Activated CD8-positive, alpha-beta T cell treated with anti-CD3 and anti-CD28 coated beads for 36 hours (primary cell): ENCODE results near the gene LRRC3C. TPM values are rescaled to one million over a fixed set of nuclear protein-coding genes. Genes with fewer than 3 reads are reported as not detected.

Experiments used
- ATAC-seq: fragments of 200-7000 bp; cut with Tn5 transposase; one replicate; pipeline ENCODE4 v1.10.0; 2021; ENCODE audit warnings: mild to moderate bottlenecking, moderate library complexity
- CTCF ChIA-PET: fragments of 350-600 bp; sonication (Branson Sonifier 250); formaldehyde crosslinking; loops from one replicate; lab custom pipeline; 2021; ENCODE audit warnings: antibody characterized with exemption; lab: Charles Lee
- POLR2A ChIA-PET: fragments of 350-600 bp; sonication (Branson Sonifier 250); formaldehyde crosslinking; loops from one replicate; lab custom pipeline; 2021; ENCODE audit warnings: antibody characterized with exemption; lab: Charles Lee
- DNase-seq: peaks from one replicate; pipeline ENCODE4 v3.0.0-alpha.2; 2020
- H3K27ac Mint-ChIP-seq: one replicate; pipeline ENCODE4 v1.8.0; 2021; ENCODE audit warnings: mild to moderate bottlenecking, mixed read lengths
- H3K27me3 Mint-ChIP-seq: one replicate; pipeline ENCODE4 v1.8.0; 2021; ENCODE audit warnings: mixed read lengths
- H3K36me3 Mint-ChIP-seq: one replicate; pipeline ENCODE4 v1.8.0; 2021; ENCODE audit warnings: low read depth, mixed read lengths
- H3K4me1 Mint-ChIP-seq: one replicate; pipeline ENCODE4 v1.8.0; 2021; ENCODE audit warnings: low read depth, mixed read lengths
- H3K4me3 Mint-ChIP-seq: one replicate; pipeline ENCODE4 v1.8.0; 2021; ENCODE audit warnings: mild to moderate bottlenecking, moderate library complexity, mixed read lengths
- H3K9me3 Mint-ChIP-seq: one replicate; pipeline ENCODE4 v1.8.0; 2021; ENCODE audit warnings: mixed read lengths
- CTCF ChIP-seq: fragments of 200-600 bp; IDR thresholded peaks from one replicate; pipeline ENCODE4 v1.8.0; 2022; ENCODE audit warnings: antibody characterized with exemption, mild to moderate bottlenecking
- intact Hi-C: fragments of 100-400 bp; cut with micrococcal nuclease; formaldehyde crosslinking; loops from one replicate; pipeline ENCODE4 v1.10.0; 2022
- total RNA-seq, 2 experiments: library from RNA; stranded (reverse); gene quantifications; one replicate each; pipeline ENCODE4 v1.2.3, GENCODE V29; 2021

LRRC3C gene
- total RNA-seq, 2 experiments from 2014 or later: not detected

- H3K4me1 Mint-ChIP-seq: peaks cover 63% of the 10 kb centered on the region
- peak overlapping the region; percentile 94 for H3K4me3 Mint-ChIP-seq
- ChIA-PET POLR2A (interaction anchor here (0.6 to 2.6 kb wide), 22 partner anchors 9 to 287 kb away, joined by 3 to 13 read pairs (median 4); partner anchors contain the start of gene PSMD3), CTCF (interaction anchor here (0.9 to 2.6 kb wide), 9 partner anchors 9 to 305 kb away, joined by 3 to 10 read pairs (median 5); partner anchors contain the start of gene PSMD3)
- no peaks in the 10 kb centered on the region for H3K9me3 Mint-ChIP-seq
- H3K27ac Mint-ChIP-seq: peak overlapping the region; percentile 87
- no peak for DNase-seq
- H3K36me3 Mint-ChIP-seq: peaks cover 39% of the 10 kb centered on the region
- intact Hi-C loops: loop anchor here (5.0 kb wide), 1 partner anchor 169 kb away; no protein-coding TSS in a partner anchor
- no peak for TF ChIP-seq CTCF
- no peak for ATAC-seq
- H3K27me3 Mint-ChIP-seq: no peaks in the 10 kb centered on the region
Observed at GRCh38 chr17:39926135-39926587, 1.4 kb upstream of the LRRC3C start.

- Mint-ChIP-seq H3K4me1 (peaks cover 58% of the 10 kb centered on the region), H3K4me3 (peak overlapping the region; percentile 94), H3K36me3 (peaks cover 34% of the 10 kb centered on the region), H3K9me3 (no peaks in the 10 kb centered on the region), H3K27ac (peak overlapping the region; percentile 87), H3K27me3 (no peaks in the 10 kb centered on the region)
- ChIA-PET POLR2A (interaction anchor here (0.6 to 2.6 kb wide), 20 partner anchors 9 to 171 kb away, joined by 3 to 13 read pairs (median 4); partner anchors contain the start of gene PSMD3), CTCF (interaction anchor here (0.9 to 2.6 kb wide), 8 partner anchors 10 to 305 kb away, joined by 3 to 10 read pairs (median 6); partner anchors contain the start of gene PSMD3)
- peak; percentile 57 for ATAC-seq
- intact Hi-C loops: loop anchor here (5.0 kb wide), 1 partner anchor 169 kb away; no protein-coding TSS in a partner anchor
- no peak for TF ChIP-seq CTCF
- DNase-seq: peak; percentile 85
Observed at GRCh38 chr17:39926588-39927100, 888 bp upstream of the LRRC3C start.

GRCh38 chr17:39927929-39928857, 661 bp downstream of the LRRC3C start:
- peaks cover 20% of the 10 kb centered on the region for H3K36me3 Mint-ChIP-seq
- ChIA-PET CTCF (interaction anchor here (1.0 to 2.6 kb wide), 4 partner anchors 30 to 307 kb away, joined by 3 to 6 read pairs (median 5); no protein-coding TSS in a partner anchor), POLR2A (interaction anchor here (1.0 to 1.9 kb wide), 4 partner anchors 10 to 64 kb away, joined by 3 to 5 read pairs (median 4); partner anchors contain the start of gene IKZF3)
- H3K4me1 Mint-ChIP-seq: peaks cover 43% of the 10 kb centered on the region
- H3K27me3 Mint-ChIP-seq: no peaks in the 10 kb centered on the region
- intact Hi-C loops: loop anchor here (5.0 kb wide), 1 partner anchor 171 kb away; no protein-coding TSS in a partner anchor
- no peak for TF ChIP-seq CTCF
- peak overlapping the region; percentile 87 for H3K27ac Mint-ChIP-seq
- no peaks in the 10 kb centered on the region for H3K9me3 Mint-ChIP-seq
- ATAC-seq (no peak), DNase-seq (no peak)
- H3K4me3 Mint-ChIP-seq: peak overlapping the region; percentile 94

- Mint-ChIP-seq H3K36me3 (peaks cover 14% of the 10 kb centered on the region), H3K9me3 (no peaks in the 10 kb centered on the region), H3K4me3 (no peak overlapping the region), H3K27ac (peak overlapping the region; percentile 62), H3K27me3 (no peaks in the 10 kb centered on the region), H3K4me1 (peaks cover 36% of the 10 kb centered on the region)
- intact Hi-C loops: loop anchor here (5.0 kb wide), 1 partner anchor 172 kb away; no protein-coding TSS in a partner anchor
- DNase-seq (no peak), ATAC-seq (peak; percentile 2)
- TF ChIP-seq CTCF: no peak
- CTCF ChIA-PET: interaction anchor here (1.0 to 1.6 kb wide), 5 partner anchors 10 to 307 kb away, joined by 3 to 5 read pairs (median 3); no protein-coding TSS in a partner anchor
- POLR2A ChIA-PET: interaction anchor here (1.0 kb wide), 3 partner anchors 11 to 65 kb away, joined by 3 to 4 read pairs (median 3); partner anchors contain the start of gene IKZF3
Observed at GRCh38 chr17:39928858-39929645, 1.5 kb downstream of the LRRC3C start.
